ENCODE data around the gene S100Z.
"Not testable (repeated sequence)": the region's sequence is repeated elsewhere in the genome, so short reads cannot be mapped to it uniquely, and the experiment has no call there.

The S100Z gene

DNA sequence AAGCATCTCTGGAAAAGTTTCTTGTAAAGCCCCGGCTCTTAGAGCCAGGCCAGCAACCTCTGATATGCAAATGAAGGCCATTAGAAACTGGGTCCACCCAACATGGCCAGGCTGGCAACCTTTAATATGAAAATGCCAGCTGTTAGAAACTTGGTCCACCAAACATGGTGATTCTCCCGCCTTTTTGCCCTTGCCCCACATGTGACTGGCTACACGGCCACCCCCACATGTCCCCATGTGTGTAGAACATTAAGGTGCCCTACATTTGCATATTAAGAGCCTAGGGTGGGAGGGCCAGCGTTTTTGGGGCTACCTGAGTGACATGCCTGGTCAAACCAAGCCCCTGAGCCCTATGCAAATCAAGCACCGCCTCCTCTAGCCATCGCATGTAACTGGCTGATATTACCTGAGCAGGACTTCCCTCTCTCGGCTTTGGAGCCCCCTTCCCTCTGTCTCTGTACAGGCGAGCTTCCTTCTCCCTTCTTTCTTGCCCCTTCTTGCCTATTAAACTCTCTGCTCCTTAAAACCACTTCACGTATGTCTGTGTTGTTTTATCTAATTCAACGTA, 39.0 kb downstream of the S100Z start:
- no peak for FAIRE-seq

DNA sequence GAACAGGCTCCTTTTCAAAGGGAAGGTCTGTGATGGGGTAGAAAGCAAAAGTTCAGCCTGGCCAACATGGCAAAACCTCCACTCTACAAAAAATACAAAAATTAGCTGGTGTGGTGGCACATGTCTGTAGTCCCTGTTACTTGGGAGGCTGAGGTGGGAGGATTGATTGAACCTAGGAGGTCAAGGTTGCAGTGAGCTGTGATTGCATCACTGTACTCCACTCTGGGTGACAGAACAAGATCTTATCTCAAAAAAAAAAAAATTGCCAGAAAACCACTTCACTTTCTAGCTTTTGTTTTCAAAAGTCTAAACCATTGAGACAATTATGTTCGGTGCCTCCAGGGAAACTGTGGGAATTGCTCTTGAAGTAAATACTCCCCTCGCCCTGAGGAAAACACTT, 43.5 kb downstream of the S100Z start:
- no peak for FAIRE-seq

DNA sequence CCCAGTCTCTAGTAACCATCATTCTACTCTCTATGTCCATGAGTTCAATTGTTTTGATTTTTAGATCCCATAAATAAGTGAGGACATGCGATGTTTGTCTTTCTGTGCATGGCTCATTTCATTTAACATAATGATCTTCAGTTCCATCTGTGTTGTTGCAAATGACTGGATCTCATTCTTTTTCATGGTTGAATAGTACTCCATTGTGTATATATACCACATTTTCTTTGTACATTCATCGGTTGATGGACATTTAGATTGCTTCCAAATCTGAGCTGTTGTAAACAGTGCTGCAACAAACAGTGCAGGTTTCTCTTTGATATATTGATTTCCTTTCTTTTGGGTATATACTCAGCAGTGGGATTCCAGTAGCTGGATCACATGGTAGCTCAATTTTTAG, 46.4 kb downstream of the S100Z start:
- no peak for FAIRE-seq

DNA sequence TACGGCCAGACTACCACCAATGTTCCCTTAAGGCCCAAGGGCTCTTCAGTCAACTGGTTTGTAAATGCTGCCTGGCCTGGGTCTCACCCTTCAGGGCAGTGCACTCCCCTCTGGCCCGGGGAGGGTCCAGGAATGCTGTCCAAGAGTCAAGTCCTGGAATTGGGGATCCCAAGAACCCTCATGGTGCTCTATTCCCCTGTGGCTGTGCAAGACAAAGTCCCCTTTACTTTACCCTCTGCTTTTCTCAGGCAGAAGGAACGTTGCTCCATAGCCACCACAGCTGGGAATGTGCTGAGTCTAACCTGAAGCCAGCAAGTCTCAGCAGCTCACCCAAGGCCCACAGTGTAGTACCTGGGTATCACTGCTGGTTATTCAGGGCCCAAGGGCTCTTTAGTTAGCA, 51.7 kb downstream of the S100Z start:
- FAIRE-seq: no peak

DNA sequence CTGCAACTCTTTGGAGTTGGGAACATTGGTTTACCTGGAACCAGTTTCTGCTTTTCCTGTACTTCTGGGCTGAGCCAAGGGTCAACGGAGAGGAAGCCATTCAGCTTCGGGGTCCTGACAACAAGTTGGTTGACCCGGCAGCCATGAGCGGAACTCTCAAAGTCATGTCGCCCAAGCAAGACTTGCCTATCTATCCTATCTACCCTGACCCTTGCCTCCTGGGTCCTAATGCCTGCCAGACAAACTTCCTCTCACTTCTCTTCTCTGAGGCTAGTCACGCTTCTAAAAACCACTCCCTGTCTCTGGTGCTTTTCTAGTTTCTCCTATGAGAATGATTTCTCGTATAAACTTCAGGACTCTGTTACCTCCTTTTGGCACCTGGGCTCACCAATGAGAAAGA, 58.4 kb downstream of the S100Z start:
- FAIRE-seq: no peak

DNA sequence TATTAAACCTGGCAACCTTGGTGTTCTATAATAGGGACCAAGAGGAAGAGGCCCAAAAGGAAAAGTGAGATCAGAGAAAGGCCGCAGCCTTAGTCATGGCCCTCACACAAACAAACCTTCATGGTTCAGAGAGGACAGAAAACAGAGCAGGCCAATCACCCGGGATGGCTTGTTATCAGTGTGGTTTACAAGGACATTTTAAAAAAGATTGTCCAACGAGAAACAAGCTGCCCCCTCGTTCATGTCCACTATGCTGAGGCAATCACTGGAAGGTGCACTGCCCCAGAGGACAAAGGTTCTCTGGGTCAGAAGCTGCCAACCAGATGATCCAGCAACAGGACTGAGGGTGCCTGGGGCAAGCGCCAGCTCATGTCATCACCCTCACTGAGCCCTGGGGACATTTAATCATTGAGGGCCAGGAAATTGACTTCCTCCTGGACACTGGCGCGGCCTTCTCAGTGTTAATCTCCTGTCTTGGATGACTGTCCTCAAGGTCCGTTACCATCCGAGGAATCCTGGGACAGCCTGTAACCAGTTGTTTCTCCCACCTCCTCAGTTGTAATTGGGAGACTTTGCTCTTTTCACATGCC, 60.6 kb downstream of the S100Z start:
- not testable (repeated sequence) for FAIRE-seq

DNA sequence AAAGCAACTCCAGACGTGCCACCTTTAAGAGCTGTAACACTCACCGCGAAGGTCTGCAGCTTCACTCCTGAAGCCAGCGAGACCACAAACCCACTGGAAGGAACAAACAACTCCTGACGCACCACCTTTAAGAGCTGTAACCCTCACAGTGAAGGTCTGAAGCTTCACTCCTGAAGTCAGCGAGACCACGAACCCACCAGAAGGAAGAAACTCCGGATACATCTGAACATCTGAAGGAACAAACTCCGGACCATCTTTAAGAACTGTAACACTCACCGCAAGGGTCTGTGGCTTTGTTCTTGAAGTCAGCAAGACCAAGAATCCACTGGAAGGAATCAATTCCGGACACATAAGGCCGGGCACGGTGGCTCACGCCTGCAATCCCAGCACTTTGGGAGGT, 64.9 kb downstream of the S100Z start:
- not testable (repeated sequence) for FAIRE-seq

DNA sequence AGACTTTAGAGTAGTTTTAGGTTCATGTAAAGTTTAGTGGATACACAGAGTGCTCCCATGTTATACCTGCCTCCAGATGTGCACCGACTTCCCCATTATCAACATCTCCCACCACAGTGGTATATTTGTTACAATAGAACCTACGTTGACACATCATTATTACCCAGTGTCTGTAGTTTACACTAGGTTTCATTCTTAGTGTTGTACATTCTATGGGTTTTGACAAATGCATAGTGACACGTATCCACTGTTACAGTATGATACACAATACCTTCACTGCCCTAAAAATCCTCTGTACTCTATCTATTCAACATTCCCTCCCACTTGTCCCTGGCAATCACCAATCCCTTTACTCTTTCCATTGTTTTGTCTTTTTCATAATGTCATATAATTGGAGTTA, 68.7 kb downstream of the S100Z start:
- no peak for FAIRE-seq

DNA sequence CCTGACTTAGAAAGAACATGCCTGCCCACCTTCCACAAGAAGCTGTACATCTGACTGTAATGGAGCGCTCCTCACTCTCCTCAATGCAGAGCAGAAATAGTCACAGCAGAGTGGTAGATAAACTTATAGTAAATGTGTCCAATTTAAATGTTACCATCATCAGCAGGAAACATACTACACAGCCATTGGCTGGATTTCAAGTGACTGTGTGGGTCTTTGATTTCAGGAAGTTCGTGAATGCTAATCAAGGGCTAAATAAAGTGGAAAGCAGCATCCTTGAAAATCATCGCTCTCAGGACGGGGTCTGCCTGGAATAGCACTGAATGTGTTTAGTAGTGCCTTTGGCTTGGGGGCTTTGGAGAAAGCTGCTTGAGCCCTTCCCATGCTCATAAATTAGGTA, 70.7 kb downstream of the S100Z start:
- FAIRE-seq: no peak

DNA sequence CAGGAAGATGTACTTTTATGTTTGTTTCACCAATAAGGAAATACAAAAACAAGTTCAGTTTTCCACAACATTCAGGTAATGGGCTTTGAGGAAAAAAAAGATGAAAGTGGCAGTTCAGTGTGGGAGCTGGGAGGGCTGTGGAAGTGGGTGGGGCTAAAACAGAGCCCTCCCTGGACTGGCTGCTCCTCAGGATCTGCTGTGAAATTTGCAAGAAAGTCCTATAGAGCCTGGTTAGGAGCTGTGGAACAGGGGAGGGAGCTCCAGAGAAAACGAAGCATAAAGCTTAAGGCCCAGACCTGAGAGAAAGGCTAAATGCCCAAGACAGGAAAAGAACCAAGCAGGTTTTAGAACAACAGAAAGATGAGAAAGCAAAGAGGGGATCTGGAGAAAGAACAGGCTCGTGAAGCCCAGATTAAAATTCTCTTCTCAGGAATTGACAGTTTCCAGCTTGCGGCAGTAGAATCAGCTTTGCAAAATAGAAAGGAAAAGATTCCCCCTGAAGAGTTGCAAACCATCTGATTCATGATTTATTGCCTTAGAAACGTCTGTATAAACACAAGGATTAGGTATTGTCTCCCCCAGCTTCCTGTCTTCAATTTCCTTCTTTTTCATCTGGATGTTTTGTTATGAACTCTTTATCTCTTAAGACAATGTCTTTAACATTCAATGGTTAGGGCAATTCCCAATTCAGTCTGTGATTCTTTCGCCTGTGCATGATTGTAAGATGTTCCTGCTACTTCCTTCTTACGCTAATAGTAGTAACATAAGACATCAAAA, 76.7 kb downstream of the S100Z start:
- no peak for FAIRE-seq

DNA sequence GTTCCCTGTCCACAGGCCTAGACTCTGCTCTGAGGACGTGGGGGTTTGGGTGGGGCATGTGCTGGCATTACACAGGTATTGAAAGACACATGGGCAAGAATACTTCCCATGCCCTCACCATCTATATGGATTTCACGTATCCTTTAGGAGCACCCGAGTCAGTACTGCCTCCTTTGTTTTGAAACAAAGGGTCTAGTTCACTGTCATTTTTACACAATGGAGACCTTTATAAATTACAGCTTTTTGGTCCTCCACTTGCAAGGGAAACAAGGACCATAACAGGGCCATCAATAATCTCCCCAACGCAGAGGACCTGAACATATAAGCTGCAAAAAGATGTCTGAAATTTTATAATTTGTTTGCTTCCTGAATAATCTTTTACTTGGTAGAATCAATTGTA, 78.1 kb downstream of the S100Z start:
- FAIRE-seq: no peak

DNA sequence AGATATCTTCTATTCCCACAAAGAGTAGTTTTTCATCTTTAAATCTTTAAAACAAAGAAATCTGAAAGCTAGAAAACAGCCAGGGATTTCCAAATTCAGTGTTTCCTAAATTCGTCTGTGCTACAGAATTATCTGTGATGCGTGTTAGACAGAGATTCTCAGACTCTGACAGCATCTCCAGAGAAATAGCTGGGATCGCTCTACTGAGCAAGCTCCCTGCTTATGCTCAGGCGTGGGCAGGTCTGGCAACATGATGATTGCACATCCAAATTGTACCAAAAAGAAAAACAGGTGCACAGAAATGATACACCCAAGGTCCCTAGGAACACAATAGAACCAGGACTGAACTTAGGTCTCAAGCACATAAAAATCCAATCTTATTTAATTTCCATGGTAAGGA, 80.3 kb downstream of the S100Z start:
- FAIRE-seq: no peak

DNA sequence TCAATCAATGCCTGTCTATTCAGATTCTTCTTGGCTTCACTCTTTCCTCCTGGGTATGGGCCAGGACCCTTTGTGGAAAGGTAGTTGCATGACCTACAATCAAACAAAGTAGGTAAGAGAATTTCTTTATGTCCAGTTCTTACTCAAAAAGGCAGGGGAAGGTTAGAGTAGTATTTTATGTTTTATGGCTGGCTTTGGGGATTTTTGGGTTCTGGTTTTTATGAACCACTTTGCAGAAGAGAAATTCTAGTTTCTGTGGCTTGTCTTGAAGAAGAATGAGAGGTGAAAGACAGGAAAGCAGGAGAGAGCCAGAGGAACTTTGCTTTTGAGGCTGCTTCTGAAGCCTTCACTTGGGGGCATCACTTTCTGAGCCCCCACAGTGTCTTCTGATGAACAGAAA, 88.4 kb downstream of the S100Z start:
- no peak for FAIRE-seq

DNA sequence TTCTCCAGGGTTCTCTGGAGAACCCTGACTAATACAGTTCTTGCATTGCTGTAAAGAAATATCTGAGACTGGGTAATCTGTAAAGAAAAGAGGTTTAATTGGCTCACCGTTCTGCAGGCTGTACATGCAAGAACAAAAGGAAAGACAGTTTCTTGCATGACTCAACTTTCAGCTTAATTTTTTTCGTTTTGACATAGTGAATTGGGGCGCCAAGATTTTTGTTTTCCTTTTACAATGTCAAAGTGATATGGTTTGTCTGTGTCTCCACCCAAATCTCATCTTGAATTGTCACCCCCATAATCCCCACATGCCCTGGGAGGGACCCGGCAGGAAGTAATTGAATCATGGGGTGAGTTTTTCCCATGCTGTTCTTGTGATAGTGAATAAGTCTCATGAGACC, 91.2 kb downstream of the S100Z start:
- no peak for FAIRE-seq

DNA sequence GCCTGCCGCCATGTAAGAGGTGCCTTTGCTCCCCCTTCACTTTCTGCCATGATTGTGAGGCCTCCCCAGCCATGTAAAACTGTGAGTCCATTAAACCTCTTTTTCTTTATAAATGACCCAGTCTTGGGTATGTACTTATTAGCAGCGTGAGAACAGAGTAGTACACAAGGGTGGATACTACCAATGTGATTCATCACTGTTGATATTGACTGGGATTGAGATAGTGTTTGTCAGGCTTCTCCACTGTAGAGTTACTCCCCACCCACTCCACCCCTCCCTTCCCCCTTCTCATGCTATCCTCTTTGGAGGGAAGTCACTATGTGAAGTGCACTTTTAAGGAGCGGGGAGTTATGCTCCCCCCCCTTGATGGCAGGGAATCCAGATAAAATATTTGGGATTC, 91.6 kb downstream of the S100Z start:
- FAIRE-seq: no peak

DNA sequence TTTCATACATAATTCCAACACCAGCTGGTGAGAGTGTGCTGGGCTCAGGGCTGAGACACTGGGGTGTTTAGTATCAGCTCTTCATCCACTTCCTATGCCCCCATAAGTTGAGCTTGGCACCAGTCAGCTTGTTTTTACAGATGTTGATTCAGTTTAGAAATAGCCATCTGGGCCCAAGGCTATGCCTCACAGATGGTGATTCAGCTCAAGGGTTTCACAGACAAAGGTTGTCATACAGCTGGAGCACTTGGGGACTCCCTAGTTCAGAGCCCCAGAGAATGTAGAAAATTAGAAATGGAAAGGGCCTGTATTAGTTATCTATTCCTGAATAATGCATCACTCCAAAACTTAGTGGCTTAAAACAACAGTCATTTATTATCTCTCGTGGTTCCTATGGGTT, 92.8 kb downstream of the S100Z start:
- no peak for FAIRE-seq

DNA sequence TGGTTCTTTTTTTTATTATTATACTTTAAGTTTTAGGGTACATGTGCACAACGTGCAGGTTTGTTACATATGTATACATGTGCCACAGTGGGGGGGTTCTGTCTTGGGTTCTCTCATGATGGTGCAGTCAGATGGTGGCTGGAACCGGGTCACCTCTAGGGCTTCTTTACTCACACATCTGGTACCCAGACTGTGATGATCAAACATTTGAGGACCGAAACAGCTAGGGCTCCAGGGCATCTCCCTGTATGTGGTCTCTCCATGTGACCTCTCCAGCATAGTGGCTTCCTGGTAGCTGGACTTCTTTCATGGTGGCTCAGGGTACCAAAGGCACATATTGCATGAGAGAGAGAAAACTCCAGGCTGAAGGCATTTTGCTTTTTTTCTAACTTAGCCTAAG, 93.2 kb downstream of the S100Z start:
- no peak for FAIRE-seq

DNA sequence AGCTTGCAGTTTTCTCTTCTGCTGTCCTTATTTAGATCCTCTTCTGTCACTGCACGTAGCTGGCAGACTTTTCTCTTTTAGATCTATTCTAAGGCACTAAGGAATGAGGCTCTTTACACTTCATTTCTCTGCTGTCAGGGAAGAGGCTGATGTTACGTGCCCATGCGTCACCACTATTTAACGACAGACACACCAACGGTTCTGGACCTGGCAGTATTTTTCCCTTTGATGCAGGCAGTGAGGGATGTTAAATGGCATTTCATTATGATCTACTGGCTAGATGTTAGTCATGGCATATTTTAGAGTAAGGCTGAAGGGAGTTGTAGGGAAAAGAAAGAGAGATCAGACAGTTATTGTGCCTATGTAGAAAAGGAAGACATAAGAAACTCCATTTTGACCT, 94.8 kb downstream of the S100Z start:
- no peak for FAIRE-seq

DNA sequence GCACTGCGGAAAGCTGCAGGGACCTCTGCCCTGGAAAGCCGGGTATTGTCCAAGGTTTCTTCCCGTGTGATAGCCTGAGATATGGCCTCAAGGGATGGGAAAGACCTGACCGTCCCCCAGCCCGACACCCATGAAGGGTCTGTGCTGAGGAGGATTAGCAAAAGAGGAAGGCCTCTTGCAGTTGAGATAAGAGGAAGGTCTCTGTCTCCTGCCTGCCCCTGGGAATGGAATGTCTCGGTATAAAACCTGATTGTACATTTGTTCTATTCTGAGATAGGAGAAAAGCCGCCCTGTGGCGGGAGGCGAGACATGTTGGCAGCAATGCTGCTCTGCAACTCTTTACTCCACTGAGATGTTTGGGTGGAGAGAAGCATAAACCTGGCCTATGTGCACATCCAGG, 95.4 kb downstream of the S100Z start:
- not testable (repeated sequence) for FAIRE-seq

DNA sequence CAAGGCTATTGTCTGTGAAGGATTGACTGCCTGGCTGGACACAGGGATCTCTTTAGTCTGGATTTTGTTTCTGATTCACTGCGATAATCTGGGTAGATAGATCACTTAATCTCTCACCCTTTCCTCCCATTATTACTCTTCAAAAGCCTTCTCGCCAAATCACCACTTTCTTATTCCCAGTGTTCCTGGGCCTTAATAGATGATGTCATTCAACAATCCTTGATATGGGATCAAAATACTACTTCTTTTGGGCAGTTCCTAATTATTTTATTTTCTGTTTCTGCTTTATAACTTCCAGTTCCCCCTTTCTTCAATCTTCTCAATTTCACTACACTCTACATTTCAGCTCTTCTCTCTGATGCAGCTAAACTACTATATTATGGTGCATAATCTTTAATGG, 96.3 kb downstream of the S100Z start:
- FAIRE-seq: no peak

DNA sequence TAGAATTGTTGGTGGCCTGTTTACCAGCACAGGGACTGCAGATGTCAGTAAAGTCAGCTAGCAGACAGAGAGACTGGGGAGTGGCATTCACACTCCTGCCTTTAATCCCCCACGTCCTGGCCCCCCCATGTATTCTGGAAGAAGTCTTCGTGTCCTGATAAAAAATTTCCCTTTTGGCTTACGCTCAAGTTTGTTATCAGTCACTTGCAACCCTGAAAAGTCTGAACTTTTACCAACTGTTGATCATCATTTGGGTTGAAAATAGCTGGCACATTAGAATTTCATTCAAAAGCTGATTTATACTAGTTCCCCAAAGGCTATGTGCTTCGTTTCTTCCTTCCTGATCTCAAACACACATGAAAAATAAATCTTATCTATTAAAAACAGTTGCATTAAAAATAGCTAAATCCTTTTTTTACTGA, 97.3 kb downstream of the S100Z start:
- FAIRE-seq: no peak

DNA sequence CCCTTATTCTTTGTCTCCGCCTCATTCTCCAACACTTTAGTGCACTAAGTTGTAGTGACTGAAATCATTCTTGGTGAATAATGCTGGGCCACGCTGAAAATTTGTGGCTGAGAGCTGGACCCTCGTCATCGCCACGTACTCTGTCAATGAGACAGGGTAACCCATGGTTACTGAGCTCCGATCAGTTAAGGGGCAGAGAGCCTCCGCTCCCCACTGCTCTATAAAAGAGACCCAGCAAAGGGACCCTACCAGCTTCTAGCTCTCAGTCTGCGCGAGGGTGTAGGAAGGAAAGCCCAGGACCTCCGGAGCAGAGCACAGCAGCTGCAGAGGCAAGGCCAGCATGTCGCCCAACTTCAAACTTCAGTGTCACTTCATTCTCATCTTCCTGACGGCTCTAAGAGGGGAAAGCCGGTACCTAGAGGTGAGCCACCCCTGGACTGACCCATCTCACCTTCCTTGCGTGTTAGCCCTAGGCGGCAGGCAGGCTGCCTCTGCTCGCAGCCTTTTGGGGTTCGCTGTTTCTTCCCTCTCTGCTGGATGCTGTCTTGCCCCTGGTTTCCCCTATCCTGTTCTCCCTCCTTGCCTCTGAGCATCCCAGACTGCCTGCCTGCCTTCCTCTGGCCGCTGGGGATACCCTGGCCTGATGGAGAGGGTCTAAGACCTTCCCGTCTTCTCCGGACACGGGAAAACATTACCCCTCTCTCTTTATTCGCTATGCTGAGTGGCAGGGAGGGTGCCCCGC, 103.2 kb downstream of the S100Z start, which contains the start of gene CRHBP:
CRHBP (plus strand) TSS at position 251 of the 742 bp plus-strand sequence; CDS start at position 341, 90 bp downstream.
- FAIRE-seq: no peak

DNA sequence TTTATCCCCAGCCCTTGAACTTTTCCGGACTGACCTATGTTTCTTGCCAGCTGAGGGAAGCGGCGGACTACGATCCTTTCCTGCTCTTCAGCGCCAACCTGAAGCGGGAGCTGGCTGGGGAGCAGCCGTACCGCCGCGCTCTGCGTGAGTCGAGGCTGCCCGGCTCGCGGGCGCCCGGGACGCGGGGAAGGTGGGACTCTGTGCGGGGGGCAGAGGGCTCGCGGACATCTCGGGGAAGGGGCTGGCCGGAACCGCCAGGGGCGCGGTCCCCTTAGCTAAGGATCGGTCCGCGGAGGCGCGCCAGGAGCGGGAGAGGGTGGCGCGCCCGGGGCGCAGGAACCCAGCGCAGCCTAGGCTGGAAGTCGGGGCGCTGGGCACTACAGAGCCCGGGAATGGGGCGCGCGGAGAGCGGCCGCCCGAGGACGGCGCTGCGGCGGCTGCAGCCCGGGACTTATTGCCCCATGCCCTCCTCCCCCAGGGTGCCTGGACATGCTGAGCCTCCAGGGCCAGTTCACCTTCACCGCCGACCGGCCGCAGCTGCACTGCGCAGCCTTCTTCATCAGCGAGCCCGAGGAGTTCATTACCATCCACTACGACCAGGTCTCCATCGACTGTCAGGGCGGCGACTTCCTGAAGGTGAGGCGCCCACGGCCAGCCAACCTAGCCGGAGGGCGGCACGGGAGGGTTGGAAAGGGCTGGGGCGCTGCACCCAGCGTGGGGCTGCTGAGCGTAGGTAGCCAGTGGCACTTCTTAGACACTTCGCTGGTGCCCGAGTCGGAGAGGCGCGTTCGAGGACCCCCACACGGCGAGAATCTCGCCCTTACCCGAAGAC, 104.0 kb downstream of the S100Z start:
- no peak for FAIRE-seq
